Suppressor macrophage treated with lipopolysaccharide for 1 hour (primary cell): ENCODE data around the gene CCDC169.
A peak's percentile ranks its signal among the peaks of the same experiment; 100 is the strongest.
"Not testable (repeated sequence)": the region's sequence is repeated elsewhere in the genome, so short reads cannot be mapped to it uniquely, and the experiment has no call there.

Source experiments
- DNase-seq, 3 donors: peaks; one replicate each; pipeline ENCODE4 v3.0.0-alpha.2; 2020 to 2022

Gene CCDC169

GRCh38 chr13:36313047-36313969 lies 15.7 kb upstream of the CCDC169 start:
- no peak for DNase-seq

GRCh38 chr13:36310417-36311108 lies 12.9 kb upstream of the CCDC169 start:
- peak in 2 of 3 donors; percentile 8 to 22 for DNase-seq

- no peak for DNase-seq
Measured at GRCh38 chr13:36302289-36302688, 4.7 kb upstream of the CCDC169 start.

DNA sequence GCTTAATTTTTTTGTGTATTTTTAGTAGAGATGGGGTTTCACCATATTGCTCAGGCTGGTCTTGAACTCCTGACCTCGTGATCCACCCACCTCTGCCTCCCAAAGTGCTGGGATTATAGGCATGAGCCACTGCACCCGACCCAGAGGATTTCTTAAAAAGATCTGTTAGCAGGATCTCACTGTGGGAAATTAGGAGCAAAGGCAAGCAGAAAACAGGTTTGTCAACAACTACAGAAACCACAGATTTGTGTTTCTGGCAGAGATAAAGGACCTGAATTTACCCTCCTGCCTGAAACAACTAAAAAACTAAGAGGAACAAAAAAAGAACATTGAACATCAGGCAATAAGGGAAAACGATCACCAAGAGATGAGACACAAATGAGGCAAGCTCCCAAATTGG lies 1.9 kb upstream of the CCDC169 start:
- DNase-seq = not testable (repeated sequence)

DNA sequence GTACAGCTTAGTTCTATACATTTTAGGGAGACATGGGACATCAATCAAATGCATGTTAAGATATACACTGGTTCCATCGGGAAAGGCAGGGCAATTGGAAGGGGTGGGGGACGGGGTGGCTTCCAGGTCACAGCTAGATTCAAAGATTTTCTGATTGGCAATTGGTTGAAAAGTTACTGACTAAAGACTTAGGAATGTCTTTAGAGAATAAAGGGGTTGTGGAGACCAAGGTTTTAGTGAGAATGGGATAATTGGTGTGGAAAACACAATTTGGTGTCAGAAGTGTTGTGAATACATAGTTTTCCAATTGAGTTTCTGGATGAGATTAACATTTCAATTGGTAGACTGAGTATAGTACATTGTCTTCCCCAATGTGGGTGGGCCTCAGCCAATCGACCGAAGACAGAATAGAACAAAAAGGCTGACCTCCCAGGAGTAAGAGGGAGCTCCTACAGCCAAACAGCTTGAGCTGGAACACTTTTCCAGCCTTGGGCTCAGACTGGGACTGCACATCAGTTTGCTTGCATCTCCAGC lies 988 bp upstream of the CCDC169 start:
- no peak for DNase-seq

DNA sequence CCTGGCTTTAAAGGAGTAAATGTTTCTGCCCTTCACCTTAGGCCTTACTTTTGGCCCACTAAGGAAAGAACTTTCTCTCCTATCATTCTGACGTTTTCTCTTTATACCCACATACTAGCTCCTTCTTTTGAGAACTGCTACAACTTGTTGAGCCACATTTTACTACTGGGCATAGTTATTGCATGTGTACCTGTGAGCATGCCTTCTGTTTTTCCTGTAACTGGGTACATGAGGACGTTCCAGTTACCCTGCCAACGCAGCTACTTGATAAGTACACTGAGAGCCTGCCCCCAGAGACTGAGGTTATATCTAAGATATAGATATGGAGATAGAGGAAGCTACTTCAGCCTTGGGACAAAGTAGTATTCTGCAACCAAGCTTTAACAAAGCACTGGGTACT lies 3.5 kb downstream of the CCDC169 start:
- no peak for DNase-seq

DNA sequence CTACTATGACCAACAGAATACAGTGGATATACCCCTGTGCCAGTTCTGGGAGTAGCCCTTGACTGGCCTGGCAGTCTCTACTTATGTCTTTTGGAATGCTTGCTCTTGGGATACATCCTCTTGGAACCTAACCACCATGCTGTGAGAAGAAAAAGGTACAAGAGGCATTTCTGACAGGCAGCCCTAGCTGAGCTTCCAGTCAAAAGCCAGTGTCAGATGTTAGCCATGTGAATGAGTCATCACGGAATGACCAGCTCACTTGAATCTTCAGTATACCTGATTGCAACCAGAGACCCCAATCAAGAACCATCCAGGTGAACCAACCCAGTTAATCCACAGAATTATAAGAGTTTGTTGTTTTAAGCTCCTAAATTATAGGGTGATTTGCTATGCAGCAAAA lies 4.1 kb downstream of the CCDC169 start:
- DNase-seq = no peak

DNA sequence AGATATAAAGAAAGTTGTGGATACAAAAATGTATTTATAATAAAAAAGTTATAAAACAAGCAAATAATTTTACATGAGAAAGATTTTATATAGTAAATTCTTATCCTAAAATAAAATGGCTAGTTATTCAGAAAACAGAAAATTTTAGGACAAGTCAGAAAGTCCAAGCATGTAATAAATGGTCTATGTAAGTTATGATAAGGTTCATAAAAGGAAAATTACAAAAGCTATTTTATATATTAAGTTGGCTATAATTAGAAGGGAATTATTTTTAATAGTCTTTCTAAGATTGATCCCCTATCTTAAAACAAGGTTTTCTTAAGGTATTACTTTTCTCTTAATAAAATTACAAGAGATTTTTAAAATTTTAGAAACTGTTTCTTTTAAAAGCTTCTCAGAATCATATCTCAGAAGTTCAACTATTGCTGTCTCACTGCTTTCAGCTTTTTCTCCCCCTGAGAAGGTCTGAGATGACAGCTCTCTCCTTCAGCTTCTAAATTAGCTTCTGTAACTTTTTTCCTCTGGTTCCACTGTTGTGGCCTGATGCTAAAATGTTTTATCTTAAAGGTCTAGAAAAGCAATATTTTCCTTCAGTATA lies 8.7 kb downstream of the CCDC169 start:
- no peak for DNase-seq

- no peak for DNase-seq
Measured at GRCh38 chr13:36286006-36286405, 11.6 kb downstream of the CCDC169 start.

DNA sequence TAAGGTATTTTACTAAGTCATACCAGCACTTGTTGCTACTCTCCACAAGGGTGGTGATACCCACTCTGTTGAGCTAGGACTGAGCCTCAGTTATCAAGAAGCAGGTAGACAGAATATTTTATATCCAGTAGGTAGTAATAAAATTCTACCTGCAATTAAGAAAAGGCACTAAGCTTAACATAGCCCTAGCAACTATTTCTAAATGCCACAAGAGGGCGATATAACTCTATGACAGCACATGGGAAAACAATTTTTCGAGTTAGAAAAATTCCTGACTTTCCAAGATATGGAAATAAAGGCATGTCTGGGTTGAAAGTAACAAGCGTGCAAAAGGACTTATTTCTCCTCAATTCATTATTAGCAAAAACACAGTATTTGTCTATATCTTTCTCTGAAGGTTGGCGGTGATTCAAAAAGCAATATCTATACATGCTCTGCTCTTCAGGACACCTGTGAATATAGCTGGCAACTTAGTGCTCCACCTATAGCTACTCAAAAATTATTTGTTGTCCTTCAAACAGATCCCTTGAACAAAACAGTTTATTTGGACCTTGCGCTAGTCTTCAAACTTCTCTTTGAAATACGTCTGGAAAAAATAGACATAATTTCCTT lies 14.7 kb downstream of the CCDC169 start:
- peak; percentile 32 to 72 (median 50) for DNase-seq

GRCh38 chr13:36275190-36276002 lies 22.2 kb downstream of the CCDC169 start:
- DNase-seq = peak; percentile 74 to 78 (median 78)

GRCh38 chr13:36273431-36273830 lies 24.2 kb downstream of the CCDC169 start:
- DNase-seq = no peak

- DNase-seq = no peak
Measured at GRCh38 chr13:36261976-36262375, 35.6 kb downstream of the CCDC169 start.

GRCh38 chr13:36261011-36261410 lies 36.6 kb downstream of the CCDC169 start:
- no peak for DNase-seq

DNA sequence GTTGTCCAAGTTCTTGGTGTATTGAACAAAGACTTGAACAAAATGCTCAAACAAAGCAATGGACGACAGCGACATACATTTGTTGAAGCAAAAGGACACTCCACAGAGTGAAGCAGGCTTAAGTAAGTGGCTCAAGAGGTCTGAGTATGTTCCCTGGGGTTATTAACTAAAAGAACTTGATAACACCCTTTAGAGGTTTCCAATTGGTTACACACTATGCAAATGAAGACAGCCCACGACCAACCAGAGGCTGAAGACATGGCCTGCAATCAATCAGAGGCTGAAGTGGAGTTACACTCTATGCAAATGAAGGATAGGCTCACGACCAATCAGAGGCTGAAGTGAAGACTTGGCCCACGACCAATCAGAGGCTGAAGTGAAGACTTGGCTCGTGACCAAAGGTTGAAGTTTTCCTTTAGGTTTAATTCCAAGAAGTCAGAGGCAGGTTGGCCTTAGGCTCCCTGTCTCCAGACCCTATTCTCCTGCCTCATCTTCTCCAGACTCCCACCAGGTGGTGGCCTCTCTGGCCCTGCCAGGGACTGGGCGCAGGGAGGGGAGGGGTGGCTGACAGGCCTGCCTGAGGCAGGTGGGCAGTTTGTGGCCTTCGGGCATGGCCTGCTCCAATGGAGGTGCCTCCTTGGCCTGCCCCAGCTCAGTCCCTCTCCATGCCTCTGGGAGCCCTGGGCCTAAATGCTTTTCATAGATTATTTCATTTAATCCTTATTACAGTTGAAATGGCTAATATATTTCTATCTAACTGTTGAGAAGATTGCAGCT lies 38.1 kb downstream of the CCDC169 start:
- no peak for DNase-seq

DNA sequence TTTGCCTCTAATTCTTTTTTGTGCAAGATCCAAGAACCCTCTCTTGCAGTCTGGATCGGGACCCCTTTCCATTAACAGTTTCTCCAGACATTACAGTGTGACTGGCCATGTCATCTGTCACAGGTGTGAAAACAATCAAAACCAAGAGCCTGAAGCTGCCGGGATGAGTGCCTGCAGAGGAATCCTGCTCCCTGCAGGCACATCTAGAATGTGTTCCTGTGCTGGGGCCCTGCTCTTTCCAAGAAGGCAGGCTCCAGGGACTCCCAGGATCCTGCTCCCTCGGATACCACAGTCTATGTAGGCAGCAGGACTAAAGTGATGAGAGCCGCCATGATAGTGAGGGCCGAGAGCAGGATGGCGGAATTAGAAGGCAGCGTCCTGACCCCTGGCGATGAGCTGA lies 38.8 kb downstream of the CCDC169 start:
- DNase-seq = no peak

GRCh38 chr13:36251526-36251925 lies 46.1 kb downstream of the CCDC169 start:
- DNase-seq = peak; percentile 65 to 76 (median 70)

DNA sequence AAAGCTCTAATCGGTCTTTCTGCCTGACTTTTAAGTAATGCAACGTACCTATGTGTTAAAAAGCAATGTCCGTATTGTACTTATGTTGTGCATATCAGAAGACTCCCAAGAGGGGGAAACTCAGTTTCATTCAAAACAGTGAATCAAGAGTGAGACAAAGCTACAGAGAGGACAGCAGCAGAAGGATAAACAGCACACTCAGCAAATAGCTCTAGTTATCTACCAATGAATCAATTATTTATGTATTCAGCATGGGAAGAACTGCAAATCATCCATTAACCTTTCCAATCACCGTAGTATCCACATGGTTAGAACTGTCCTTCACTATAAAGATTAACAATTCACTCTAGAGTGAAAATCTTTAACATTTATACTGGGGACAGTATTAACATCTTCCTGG lies 46.6 kb downstream of the CCDC169 start:
- DNase-seq = no peak

DNA sequence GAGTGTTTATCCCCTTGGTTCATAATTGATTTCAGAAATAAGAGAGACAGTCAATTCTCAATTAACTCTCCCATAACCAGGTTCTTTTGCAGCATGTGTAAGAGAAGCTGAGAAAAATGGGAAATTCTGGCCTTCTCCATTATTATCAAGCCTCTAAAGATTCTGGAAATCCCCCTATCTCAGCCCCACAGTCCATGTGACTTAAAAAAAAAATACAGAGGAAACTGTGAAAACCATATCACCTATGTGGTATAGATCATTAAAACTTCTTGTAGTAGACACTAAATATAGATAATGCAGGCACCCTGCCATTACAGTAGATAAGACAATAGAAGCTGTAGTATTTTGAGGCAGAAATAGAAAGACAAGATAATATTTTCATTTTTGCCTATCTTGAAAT lies 48.9 kb downstream of the CCDC169 start:
- DNase-seq = peak; percentile 43 to 47 (median 45)

GRCh38 chr13:36244990-36245389 lies 52.6 kb downstream of the CCDC169 start:
- no peak for DNase-seq

DNA sequence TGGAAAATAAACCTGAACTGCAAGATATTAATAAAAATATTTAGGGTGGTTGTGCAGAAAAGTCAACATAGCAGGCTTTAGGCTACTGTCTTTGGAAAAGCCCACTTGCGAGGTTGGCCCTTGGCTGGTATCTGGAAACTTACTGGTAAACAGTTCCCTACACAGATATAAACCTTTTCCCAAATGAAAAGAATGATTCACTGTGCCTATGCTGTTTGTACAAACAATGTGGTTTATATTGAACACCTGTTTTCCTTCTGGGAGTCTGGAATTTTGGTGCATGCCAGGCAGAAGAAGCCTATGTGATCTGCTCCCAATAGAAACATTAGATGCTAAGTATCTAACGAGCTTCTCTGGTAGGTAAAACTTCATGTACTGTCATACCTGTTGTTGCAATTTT lies 53.5 kb downstream of the CCDC169 start:
- no peak for DNase-seq
